Breast epithelium (tissue), 4 donors: ENCODE measurements around the gene NLRP9. TPM values are rescaled to one million over a fixed set of nuclear protein-coding genes. Genes with fewer than 3 reads are reported as not detected.

Experiments
- DNase-seq, 2 donors: peaks; one replicate each; pipeline ENCODE4 v3.0.0-alpha.2; 2019; ENCODE audit warnings: low spot score in 2 of 2
- H3K27ac ChIP-seq, 2 donors: fragments of 200-600 bp; sonication (generic) in 1 of 2; one replicate each; pipeline ENCODE4 v1.5.1; 2016 to 2019; ENCODE audit warnings: mild to moderate bottlenecking in 1 of 2
- H3K27me3 ChIP-seq, 2 donors: fragments of 200-600 bp; sonication (generic) in 1 of 2; one replicate each; pipeline versions ENCODE4 v1.5.1 to v1.6.0; 2017 to 2019; ENCODE audit warnings: control low read depth in 1 of 2, mild to moderate bottlenecking in 1 of 2
- H3K36me3 ChIP-seq: fragments of 200-600 bp; one replicate; pipeline ENCODE4 v1.5.1; 2019
- H3K4me1 ChIP-seq, 2 donors: fragments of 200-600 bp; sonication (generic); one replicate each; pipeline ENCODE4 v1.5.1; 2016 to 2019; ENCODE audit warnings: control low read depth in 1 of 2
- H3K4me3 ChIP-seq, 3 donors: fragments of 200-600 bp; sonication (generic); 1 replicate in 2 of 3; 2 replicates in 1 of 3; pipeline ENCODE4 v1.5.1; 2016 to 2019; ENCODE audit warnings: mild to moderate bottlenecking in 3 of 3, moderate library complexity in 2 of 3
- H3K9me3 ChIP-seq, 2 donors: fragments of 200-600 bp; sonication (generic) in 1 of 2; one replicate each; pipeline ENCODE4 v1.5.1; 2016 to 2019; ENCODE audit warnings: control low read depth in 1 of 2
- POLR2A ChIP-seq: fragments of 450-650 bp; IDR thresholded peaks from one replicate; pipeline ENCODE4 v1.6.1; 2016; ENCODE audit warnings: antibody characterized with exemption, mild to moderate bottlenecking, moderate library complexity
- POLR2AphosphoS5 ChIP-seq, 3 donors: sonication (generic); formaldehyde crosslinking; IDR thresholded peaks; one replicate each; pipeline ENCODE4 v1.6.1; 2017; ENCODE audit warnings: antibody characterized with exemption in 3 of 3
- intact Hi-C: fragments of 100-400 bp; cut with DNase I; formaldehyde crosslinking; loops from one replicate; pipeline ENCODE4 v1.15.1; 2023; ENCODE audit warnings: low total_unique reads
- total RNA-seq, 3 donors: library from RNA; depleted of rRNA; stranded (reverse); fragments of >200 nt; gene quantifications; one replicate each; pipeline ENCODE4 v1.1.0, GENCODE V29; 2016
- TF ChIP-seq, protein P1 (sequence below), 3 donors: fragments of 450-650 bp; IDR thresholded peaks; one replicate each; pipeline ENCODE4 v1.5.1; 2016 to 2017; ENCODE audit warnings: antibody characterized with exemption in 3 of 3, mild to moderate bottlenecking in 3 of 3, moderate library complexity in 3 of 3

The NLRP9 gene
- total RNA-seq, 3 donors from 2014 or later: not detected

DNA sequence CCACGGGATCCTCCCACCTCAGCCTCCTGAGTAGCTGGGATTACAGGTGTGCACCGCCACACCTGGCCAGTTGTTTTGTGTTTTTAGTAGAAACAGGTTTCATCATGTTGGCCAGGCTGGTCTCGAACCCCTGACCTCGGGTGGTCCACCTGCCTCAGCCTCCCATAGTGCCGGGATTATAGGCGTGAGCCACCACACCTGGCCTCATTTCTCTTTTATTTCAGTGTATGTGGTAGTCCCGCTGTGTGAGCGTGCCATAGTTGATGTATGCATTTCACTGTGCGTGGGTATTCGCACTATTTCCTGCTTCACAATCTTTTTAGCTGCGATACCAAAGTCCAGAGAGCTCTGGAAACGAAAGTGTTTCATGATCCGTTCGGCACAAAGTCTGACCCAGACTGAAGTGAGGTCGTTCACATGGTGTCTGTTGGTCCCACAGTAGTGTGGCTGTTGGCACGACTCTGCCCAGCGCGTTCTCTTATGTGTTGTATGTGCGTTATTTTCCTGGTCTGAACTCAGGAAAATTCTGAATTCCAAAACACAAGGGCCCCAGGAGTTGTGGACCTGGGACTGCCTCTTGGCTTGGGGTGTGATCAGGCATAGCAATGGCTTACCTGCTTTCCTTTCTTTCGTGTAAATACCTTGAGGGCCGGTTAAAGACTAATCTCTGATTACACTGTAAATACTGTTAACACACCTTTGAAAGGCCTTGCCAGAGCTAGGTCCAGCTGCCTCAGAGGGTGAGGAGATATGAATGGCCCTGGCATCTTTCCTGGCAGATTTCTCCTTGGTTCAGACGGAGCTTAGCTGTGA lies 54.5 kb downstream of the NLRP9 start:
- Histone ChIP-seq H3K4me3 (no peak overlapping the region), H3K9me3 (no peaks in the 10 kb centered on the region), H3K4me1 (no peaks in the 10 kb centered on the region), H3K27me3 (no peaks in the 10 kb centered on the region), H3K36me3 (peaks cover 7% of the 10 kb centered on the region), H3K27ac (no peak overlapping the region)
- intact Hi-C loops: no loop called here
- DNase-seq: no peak
- no peak for TF ChIP-seq POLR2AphosphoS5 (IDR thresholded peaks at IDR 0.05)
- no peak for TF ChIP-seq POLR2A
- TF ChIP-seq, protein P1, sequence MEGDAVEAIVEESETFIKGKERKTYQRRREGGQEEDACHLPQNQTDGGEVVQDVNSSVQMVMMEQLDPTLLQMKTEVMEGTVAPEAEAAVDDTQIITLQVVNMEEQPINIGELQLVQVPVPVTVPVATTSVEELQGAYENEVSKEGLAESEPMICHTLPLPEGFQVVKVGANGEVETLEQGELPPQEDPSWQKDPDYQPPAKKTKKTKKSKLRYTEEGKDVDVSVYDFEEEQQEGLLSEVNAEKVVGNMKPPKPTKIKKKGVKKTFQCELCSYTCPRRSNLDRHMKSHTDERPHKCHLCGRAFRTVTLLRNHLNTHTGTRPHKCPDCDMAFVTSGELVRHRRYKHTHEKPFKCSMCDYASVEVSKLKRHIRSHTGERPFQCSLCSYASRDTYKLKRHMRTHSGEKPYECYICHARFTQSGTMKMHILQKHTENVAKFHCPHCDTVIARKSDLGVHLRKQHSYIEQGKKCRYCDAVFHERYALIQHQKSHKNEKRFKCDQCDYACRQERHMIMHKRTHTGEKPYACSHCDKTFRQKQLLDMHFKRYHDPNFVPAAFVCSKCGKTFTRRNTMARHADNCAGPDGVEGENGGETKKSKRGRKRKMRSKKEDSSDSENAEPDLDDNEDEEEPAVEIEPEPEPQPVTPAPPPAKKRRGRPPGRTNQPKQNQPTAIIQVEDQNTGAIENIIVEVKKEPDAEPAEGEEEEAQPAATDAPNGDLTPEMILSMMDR (IDR thresholded peaks at IDR 0.05): no peak

DNA sequence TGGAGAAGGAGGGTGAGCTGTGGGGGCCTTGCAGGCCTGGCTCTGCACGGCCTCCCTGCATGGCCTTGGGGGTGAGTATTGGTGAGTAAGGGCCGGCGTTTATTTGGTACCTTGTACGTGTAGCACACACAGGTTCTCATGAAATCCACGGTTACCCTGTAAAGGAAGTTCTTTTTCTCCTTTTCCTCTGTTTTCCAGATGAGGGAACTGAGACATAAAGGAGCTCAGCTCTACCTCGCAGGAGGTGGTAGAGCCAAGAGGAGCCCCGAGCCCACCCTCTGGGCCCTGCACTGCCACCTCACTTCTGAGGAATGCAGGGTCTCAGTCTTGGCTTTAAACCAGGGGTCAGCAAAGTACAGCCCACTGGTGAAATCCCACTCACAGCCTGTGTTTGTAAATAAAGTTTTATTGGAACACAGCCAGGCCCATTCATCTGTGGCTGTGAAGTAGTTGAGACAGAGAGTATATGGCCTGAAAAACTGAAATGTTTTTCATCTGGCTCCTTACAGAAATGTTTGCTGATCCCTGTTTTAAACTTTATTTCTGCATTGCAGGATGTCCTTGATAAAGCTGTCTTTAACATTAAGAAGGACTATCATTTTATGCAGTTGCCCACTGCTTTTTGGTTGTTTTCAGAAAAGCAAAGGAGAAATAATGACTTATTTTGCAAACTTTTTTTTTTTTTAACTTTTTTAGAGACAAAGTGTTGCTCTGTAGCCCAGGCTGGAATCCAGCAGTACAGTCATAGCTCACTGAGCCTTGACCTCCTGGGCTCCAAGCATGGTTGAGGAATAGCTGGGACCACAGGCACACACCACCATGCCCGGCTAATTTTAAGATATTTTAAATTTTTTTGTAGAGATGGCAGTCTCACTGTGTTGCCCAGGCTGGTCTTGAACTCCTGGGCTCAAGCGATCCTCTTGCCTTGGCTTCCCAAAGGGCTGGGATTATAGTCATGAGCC lies 56.8 kb downstream of the NLRP9 start:
- peaks cover 0 to 14% of the 10 kb centered on the region in 2 donors for H3K4me1 ChIP-seq
- intact Hi-C loops: no loop called here
- no peaks in the 10 kb centered on the region for H3K9me3 ChIP-seq
- H3K4me3 ChIP-seq: no peak overlapping the region
- no peaks in the 10 kb centered on the region for H3K27me3 ChIP-seq
- no peak overlapping the region for H3K27ac ChIP-seq
- TF ChIP-seq, protein P1 (IDR thresholded peaks at IDR 0.05): no peak
- TF ChIP-seq POLR2AphosphoS5 (IDR thresholded peaks at IDR 0.05): no peak
- TF ChIP-seq POLR2A: no peak
- DNase-seq: no peak
- H3K36me3 ChIP-seq: peaks cover 11% of the 10 kb centered on the region

DNA sequence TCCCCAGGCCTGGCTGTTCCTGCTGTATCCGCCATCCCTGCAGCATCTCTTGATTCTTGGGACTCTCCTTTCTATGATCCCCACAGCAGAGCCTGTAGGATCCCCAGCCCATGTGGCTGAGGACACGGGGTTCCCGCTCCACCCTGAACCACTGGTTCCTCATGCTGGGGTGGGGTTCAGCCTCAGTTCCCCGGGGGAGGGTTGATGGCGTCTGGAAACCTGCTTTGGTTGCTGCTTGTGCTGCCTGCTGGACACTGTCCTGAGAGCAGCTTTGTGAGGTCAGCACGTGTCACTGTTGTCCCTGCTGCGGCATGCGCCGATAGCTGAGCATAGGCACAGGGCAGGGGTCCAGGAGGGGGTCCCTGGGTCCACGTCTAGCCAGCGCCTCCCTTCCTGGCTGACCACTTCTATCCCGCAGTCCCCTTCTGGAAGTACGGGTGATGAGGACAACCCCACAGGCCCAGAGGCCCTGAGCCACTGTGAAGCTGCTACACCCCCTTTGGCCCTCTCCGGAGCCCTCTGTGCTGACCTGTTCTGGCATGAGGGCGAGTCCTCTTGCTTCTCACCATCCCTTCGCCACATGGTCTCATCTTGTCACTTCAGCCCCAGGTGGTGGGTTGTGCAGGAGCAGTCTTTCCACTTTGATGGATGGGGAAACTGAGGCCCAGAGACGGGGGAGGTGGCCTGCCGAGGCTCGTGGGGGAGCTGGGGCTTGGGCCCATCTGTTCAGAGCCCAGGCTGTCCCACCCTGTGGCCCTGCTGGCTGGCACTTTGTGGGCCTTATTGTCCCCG lies 57.7 kb downstream of the NLRP9 start:
- TF ChIP-seq POLR2AphosphoS5 (IDR thresholded peaks at IDR 0.05): no peak
- no peak for TF ChIP-seq POLR2A
- TF ChIP-seq, protein P1 (IDR thresholded peaks at IDR 0.05): no peak
- Histone ChIP-seq H3K9me3 (no peaks in the 10 kb centered on the region), H3K27me3 (no peaks in the 10 kb centered on the region), H3K4me3 (no peak overlapping the region), H3K4me1 (peaks cover 0 to 20% of the 10 kb centered on the region in 2 donors), H3K27ac (no peak overlapping the region), H3K36me3 (peaks cover 11% of the 10 kb centered on the region)
- DNase-seq: no peak
- intact Hi-C loops: no loop called here

DNA sequence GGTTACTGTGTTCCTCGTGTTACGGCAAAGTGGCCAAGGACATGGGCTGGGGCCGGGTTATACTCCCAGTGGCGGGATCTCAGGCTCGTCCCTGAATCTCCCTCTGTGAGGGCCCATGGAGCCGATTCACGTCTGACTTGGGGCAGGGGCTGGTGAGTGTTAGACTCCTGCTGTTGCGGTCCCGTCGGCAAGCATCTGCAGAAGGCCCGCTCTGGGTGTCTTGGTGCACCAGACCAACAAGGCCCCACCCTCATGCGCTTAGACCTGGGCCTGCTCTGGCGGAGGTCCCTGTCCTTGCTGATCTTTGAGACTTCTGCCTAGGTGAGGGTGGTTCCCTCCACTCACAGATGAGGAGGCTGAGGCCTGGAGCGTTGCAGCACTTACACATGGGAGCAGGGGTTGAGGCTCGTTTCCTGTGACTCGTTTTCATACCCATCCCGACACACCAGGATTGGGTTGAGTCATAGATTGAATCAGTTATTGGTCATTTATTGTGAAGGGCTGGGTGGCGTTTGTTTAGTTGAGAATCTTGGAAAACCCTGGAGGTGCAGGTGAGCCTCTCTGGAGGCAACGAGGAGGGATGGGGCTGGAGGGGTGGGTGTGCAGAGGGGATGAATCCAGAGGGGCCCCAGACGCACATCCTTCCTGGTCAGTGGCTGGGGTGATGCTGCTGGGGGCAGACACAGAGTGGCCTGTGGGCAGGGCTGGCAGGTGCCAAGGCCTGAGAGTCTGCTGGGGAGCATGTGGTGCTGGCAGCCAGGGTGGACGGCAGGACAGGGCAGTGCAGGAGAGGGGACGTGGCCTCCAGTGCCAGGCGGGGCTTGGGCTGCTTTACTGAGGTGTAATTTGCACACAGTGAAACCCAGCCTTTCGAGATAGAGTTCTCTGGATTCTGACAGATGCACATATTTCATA lies 58.6 kb downstream of the NLRP9 start:
- no peaks in the 10 kb centered on the region for H3K27me3 ChIP-seq
- intact Hi-C loops: no loop called here

More for the DNA sequence above, 58.6 kb downstream of the NLRP9 start:
- Histone ChIP-seq H3K27ac (no peak overlapping the region), H3K4me1 (peaks cover 0 to 21% of the 10 kb centered on the region in 2 donors), H3K36me3 (peaks cover 11% of the 10 kb centered on the region), H3K4me3 (no peak overlapping the region), H3K9me3 (no peaks in the 10 kb centered on the region)
- no peak for DNase-seq
- TF ChIP-seq, protein P1 (IDR thresholded peaks at IDR 0.05): no peak
- TF ChIP-seq POLR2AphosphoS5 (IDR thresholded peaks at IDR 0.05) (no peak), POLR2A (no peak)
